Measurements from ENCODE around the gene RBM23.

GRCh38 chr14:22865424-22866405 is 53.2 kb downstream of the RBM23 start:
- TF ChIP-seq, protein P1, sequence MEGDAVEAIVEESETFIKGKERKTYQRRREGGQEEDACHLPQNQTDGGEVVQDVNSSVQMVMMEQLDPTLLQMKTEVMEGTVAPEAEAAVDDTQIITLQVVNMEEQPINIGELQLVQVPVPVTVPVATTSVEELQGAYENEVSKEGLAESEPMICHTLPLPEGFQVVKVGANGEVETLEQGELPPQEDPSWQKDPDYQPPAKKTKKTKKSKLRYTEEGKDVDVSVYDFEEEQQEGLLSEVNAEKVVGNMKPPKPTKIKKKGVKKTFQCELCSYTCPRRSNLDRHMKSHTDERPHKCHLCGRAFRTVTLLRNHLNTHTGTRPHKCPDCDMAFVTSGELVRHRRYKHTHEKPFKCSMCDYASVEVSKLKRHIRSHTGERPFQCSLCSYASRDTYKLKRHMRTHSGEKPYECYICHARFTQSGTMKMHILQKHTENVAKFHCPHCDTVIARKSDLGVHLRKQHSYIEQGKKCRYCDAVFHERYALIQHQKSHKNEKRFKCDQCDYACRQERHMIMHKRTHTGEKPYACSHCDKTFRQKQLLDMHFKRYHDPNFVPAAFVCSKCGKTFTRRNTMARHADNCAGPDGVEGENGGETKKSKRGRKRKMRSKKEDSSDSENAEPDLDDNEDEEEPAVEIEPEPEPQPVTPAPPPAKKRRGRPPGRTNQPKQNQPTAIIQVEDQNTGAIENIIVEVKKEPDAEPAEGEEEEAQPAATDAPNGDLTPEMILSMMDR (conservative IDR thresholded peaks at IDR 0.05) = no peak; the same call in 1 of the 2 replicates
- no peak for TF ChIP-seq ZFX (IDR thresholded peaks at IDR 0.05)

Measured in C4-2B (cell line).